Naive thymus-derived CD4-positive, alpha-beta T cell (primary cell): Measurements from ENCODE around the gene STAG2. TPM values are rescaled to one million over a fixed set of nuclear protein-coding genes. Genes with fewer than 3 reads are reported as not detected.
A peak's percentile ranks its signal among the peaks of the same experiment; 100 is the strongest.

Experiments used
- ATAC-seq: fragments of 150-1000 bp; cut with Tn5 transposase; 2 replicates; pipeline ENCODE4 v1.10.0; 2021; ENCODE audit warnings: mild to moderate bottlenecking, moderate library complexity
- CTCF ChIA-PET: fragments of 350-600 bp; sonication (Branson Sonifier 250); formaldehyde crosslinking; loops from one replicate; lab custom pipeline; 2021; ENCODE audit warnings: antibody characterized with exemption; lab: Charles Lee
- POLR2A ChIA-PET: fragments of 350-600 bp; sonication (Branson Sonifier 250); formaldehyde crosslinking; loops from one replicate; lab custom pipeline; 2021; ENCODE audit warnings: antibody characterized with exemption, inconsistent platforms; lab: Charles Lee
- DNase-seq, 9 donors: peaks; one replicate each; pipeline versions ENCODE4 v3.0.0 to v3.0.0-alpha.2; 2020 to 2022; ENCODE audit warnings: mixed read lengths in 1 of 9
- H3K27ac ChIP-seq: one replicate; pipeline ENCODE4 v1.7.0; 2013; ENCODE audit warnings: mild to moderate bottlenecking, low read depth, low read length, moderate library complexity
- H3K27me3 ChIP-seq, 2 donors: one replicate each; pipeline ENCODE4 v1.7.0; 2013; ENCODE audit warnings: low read length in 2 of 2, mild to moderate bottlenecking in 2 of 2, moderate library complexity in 2 of 2; ENCODE audit not compliant: control insufficient read depth in 2 of 2, insufficient read depth in 2 of 2
- H3K36me3 ChIP-seq, 3 experiments: 1 replicate in 2 of 3; 2 replicates in 1 of 3; pipeline ENCODE4 v1.7.0; 2013; ENCODE audit warnings: low read length in 3 of 3, mild to moderate bottlenecking in 3 of 3, moderate library complexity in 1 of 3; ENCODE audit not compliant: insufficient read depth in 3 of 3, control insufficient read depth in 2 of 3
- H3K4me1 ChIP-seq, 2 donors: one replicate each; pipeline ENCODE4 v1.7.0; 2013; ENCODE audit warnings: low read length in 2 of 2, mild to moderate bottlenecking in 2 of 2, moderate library complexity in 1 of 2; ENCODE audit not compliant: control insufficient read depth in 2 of 2, insufficient read depth in 2 of 2
- H3K4me3 ChIP-seq: 2 replicates; pipeline ENCODE4 v1.7.0; 2013; ENCODE audit warnings: mild to moderate bottlenecking, low read length
- H3K9me3 ChIP-seq, 3 experiments: 1 replicate in 2 of 3; 2 replicates in 1 of 3; pipeline ENCODE4 v1.7.0; 2013; ENCODE audit warnings: low read length in 3 of 3; ENCODE audit not compliant: control insufficient read depth in 2 of 3
- H3K27ac Mint-ChIP-seq, 9 donors: one replicate each; pipeline ENCODE4 v1.8.0; 2020 to 2022; ENCODE audit warnings: mixed read lengths in 9 of 9, mild to moderate bottlenecking in 8 of 9, moderate library complexity in 5 of 9, inconsistent platforms in 2 of 9
- H3K27me3 Mint-ChIP-seq, 5 donors: one replicate each; pipeline ENCODE4 v1.8.0; 2021 to 2022; ENCODE audit warnings: mixed read lengths in 5 of 5, mild to moderate bottlenecking in 1 of 5
- H3K36me3 Mint-ChIP-seq, 5 donors: one replicate each; pipeline ENCODE4 v1.8.0; 2020 to 2022; ENCODE audit warnings: mixed read lengths in 5 of 5, mild to moderate bottlenecking in 3 of 5, inconsistent platforms in 1 of 5
- H3K4me1 Mint-ChIP-seq, 7 donors: one replicate each; pipeline ENCODE4 v1.8.0; 2020 to 2022; ENCODE audit warnings: mixed read lengths in 7 of 7, mild to moderate bottlenecking in 3 of 7, inconsistent platforms in 1 of 7
- H3K4me3 Mint-ChIP-seq, 10 donors: one replicate each; pipeline ENCODE4 v1.8.0; 2020 to 2022; ENCODE audit warnings: mild to moderate bottlenecking in 10 of 10, mixed read lengths in 10 of 10, moderate library complexity in 6 of 10, inconsistent platforms in 2 of 10
- H3K9me3 Mint-ChIP-seq, 11 donors: one replicate each; pipeline ENCODE4 v1.8.0; 2020 to 2022; ENCODE audit warnings: mixed read lengths in 11 of 11, mild to moderate bottlenecking in 4 of 11, inconsistent platforms in 1 of 11, moderate library complexity in 1 of 11
- intact Hi-C, 2 donors: fragments of 100-400 bp; cut with micrococcal nuclease; formaldehyde crosslinking; loops; one replicate each; pipeline ENCODE4 v1.15.1; 2023
- polyA plus RNA-seq, 2 donors: library from polyadenylated mRNA; unstranded; fragments of 300-500 nt; fragmentation: Illumina TruSeq; gene quantifications; one replicate each; pipeline ENCODE4 v1.2.3, GENCODE V29; 2021
- total RNA-seq, 6 experiments: library from RNA in 5 of 6; stranded (reverse) in 5 of 6; gene quantifications; 1 replicate in 5 of 6; 2 replicates in 1 of 6; pipeline ENCODE4 v1.2.3 and lab custom pipeline; 2021 to 2026

Gene STAG2
- total and polyA plus RNA-seq, 7 experiments from 2014 or later, result 73.6 to 124 (median 84.6) TPM

DNA sequence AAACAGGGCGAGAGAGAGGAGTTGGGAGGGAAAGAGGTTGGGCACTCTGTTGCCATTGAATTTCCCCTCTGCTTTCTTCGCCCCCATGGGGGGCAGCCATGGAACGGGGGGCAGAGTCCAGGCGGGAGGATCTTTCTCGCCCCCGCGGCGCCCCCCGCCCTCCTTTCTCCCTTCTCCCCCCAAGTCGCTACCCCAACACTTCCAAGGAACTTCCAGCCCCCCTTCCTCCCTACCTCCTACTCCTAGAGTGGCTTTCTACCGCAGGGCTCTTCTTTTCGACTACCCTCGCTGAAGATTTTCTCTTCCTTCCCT is 594 bp upstream of the STAG2 start:
- Histone ChIP-seq H3K4me3 (peak overlapping the region; percentile 88), H3K9me3 (no peaks in the 10 kb centered on the region), H3K36me3 (peaks cover 0 to 18% (median 0%) of the 10 kb centered on the region in 3 experiments), H3K27me3 (no peaks in the 10 kb centered on the region), H3K27ac (peak overlapping the region; percentile 99), H3K4me1 (peaks cover 5 to 6% of the 10 kb centered on the region in 2 donors)
- H3K27ac Mint-ChIP-seq, result peak overlapping the region; percentile 97 to 100 (median 98)
- DNase-seq (no peak), ATAC-seq (no peak)
- CTCF ChIA-PET, result interaction anchor here (0.6 to 0.7 kb wide), 5 partner anchors 18 to 446 kb away, joined by 3 to 5 read pairs (median 3); no protein-coding TSS in a partner anchor
- intact Hi-C loops, result loop anchor here (1.0 to 5.0 kb wide), 17 partner anchors 15 to 1171 kb away; partner anchors contain the start of genes SH2D1A (in 2 of the 2), THOC2 (in 1 of the 2) and XIAP (in 1 of the 2)
- POLR2A ChIA-PET, result interaction anchor here (0.8 to 1.1 kb wide), 3 partner anchors 56 to 72 kb away, joined by 3 to 6 read pairs (median 4); no protein-coding TSS in a partner anchor
- H3K36me3 Mint-ChIP-seq, result peaks cover 3 to 21% (median 4%) of the 10 kb centered on the region in 5 donors
- peaks cover 6 to 35% (median 24%) of the 10 kb centered on the region in 7 donors for H3K4me1 Mint-ChIP-seq
- peaks cover 0 to 4% (median 0%) of the 10 kb centered on the region in 5 donors for H3K27me3 Mint-ChIP-seq
- H3K4me3 Mint-ChIP-seq, result peak overlapping the region; percentile 88 to 99 (median 97)
- peaks cover 0 to 25% (median 0%) of the 10 kb centered on the region in 11 donors for H3K9me3 Mint-ChIP-seq

DNA sequence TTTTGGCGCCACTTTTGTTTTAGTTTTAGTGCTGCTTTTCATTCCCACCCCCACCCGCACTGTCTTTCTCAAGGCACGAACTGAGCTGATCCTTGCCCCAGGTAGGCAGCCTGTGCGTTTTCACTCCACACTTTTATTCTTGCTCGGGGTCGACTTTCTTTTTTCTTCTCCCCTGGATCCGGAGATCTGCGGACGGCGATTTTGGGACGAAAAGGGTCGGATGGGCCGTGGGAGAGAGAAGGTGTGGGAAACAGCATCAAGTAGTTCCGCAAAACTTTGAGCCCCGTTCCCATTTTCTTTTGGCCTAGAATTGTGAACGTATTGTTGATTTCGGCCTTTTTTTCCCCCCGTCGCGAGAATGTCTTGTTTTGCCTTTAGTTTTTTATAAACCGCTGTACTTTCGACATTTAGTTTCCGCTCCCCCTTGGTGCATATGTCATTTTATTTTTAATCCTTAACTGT is 531 bp downstream of the STAG2 start:
- Histone ChIP-seq H3K9me3 (no peaks in the 10 kb centered on the region), H3K27me3 (no peaks in the 10 kb centered on the region), H3K4me3 (peak overlapping the region; percentile 88), H3K4me1 (peaks cover 5 to 6% of the 10 kb centered on the region in 2 donors), H3K36me3 (peaks cover 0 to 18% (median 0%) of the 10 kb centered on the region in 3 experiments), H3K27ac (peak overlapping the region; percentile 99)
- Mint-ChIP-seq H3K4me3 (peak overlapping the region; percentile 88 to 99 (median 97)), H3K36me3 (peaks cover 3 to 21% (median 4%) of the 10 kb centered on the region in 5 donors), H3K4me1 (peaks cover 14 to 46% (median 34%) of the 10 kb centered on the region in 7 donors), H3K27me3 (peaks cover 0 to 4% (median 0%) of the 10 kb centered on the region in 5 donors), H3K27ac (peak overlapping the region; percentile 97 to 100 (median 98)), H3K9me3 (peaks cover 0 to 25% (median 0%) of the 10 kb centered on the region in 11 donors)
- intact Hi-C loops, result loop anchor here (2.0 to 5.0 kb wide), 8 partner anchors 85 to 1170 kb away; partner anchors contain the start of gene SH2D1A (in 2 of the 2)
- ATAC-seq, result no peak
- ChIA-PET POLR2A (interaction anchor here (0.9 to 1.6 kb wide), 2 partner anchors 52 to 123 kb away, joined by 3 to 5 read pairs; no protein-coding TSS in a partner anchor), CTCF (interaction anchor here (0.6 kb wide), 1 partner anchor 13 kb away, joined by 3 read pairs; no protein-coding TSS in a partner anchor)
- peak in 5 of 9 donors; percentile 5 to 51 (median 22) for DNase-seq

DNA sequence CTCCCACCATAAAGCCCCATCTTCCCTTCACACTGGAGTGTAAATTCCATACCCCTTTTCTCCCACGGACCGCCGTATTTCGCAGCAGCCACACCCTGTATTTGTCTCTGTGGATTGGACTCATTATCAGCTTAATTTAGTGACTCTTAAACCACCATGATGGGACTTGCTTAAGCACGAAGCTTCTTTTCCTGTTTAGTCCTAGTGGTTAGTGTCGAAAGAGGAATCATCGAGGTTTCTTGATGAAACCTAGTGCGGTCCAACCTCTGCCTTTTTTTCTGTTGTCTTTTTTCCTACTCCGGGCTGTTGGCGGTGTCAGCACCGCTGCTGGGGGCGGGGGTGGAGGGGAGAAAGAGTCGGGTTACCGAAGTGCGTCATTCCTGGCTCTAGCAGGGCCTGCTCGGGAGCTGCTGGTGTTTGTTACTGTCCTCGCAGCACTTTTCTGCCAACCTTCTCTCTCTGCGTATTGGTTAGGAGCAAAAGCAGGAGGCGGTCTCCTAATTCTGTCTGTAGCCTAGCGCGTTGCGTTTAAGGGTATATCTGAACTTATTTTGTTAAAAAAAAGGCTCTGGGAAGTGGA is 1.4 kb downstream of the STAG2 start:
- ChIA-PET POLR2A (interaction anchor here (0.6 to 1.6 kb wide), 8 partner anchors 17 to 122 kb away, joined by 3 to 5 read pairs (median 4); partner anchors contain the start of gene XIAP), CTCF (no interaction called here)
- Histone ChIP-seq H3K36me3 (peaks cover 0 to 18% (median 0%) of the 10 kb centered on the region in 3 experiments), H3K27me3 (no peaks in the 10 kb centered on the region), H3K9me3 (no peaks in the 10 kb centered on the region), H3K4me3 (peak overlapping the region; percentile 88), H3K27ac (peak overlapping the region; percentile 99), H3K4me1 (peaks cover 5 to 6% of the 10 kb centered on the region in 2 donors)
- peak overlapping the region; percentile 88 to 99 (median 97) for H3K4me3 Mint-ChIP-seq
- ATAC-seq, result peak; percentile 77
- DNase-seq, result peak; percentile 52 to 92 (median 85)
- peaks cover 0 to 25% (median 0%) of the 10 kb centered on the region in 11 donors for H3K9me3 Mint-ChIP-seq
- H3K36me3 Mint-ChIP-seq, result peaks cover 3 to 21% (median 4%) of the 10 kb centered on the region in 5 donors
- H3K4me1 Mint-ChIP-seq, result peaks cover 14 to 54% (median 39%) of the 10 kb centered on the region in 7 donors
- H3K27me3 Mint-ChIP-seq, result peaks cover 0 to 4% (median 0%) of the 10 kb centered on the region in 5 donors
- intact Hi-C loops, result loop anchor here (2.0 to 5.0 kb wide), 8 partner anchors 86 to 1169 kb away; partner anchors contain the start of gene SH2D1A (in 2 of the 2)
- H3K27ac Mint-ChIP-seq, result peak overlapping the region; percentile 97 to 100 (median 98)

- H3K9me3 Mint-ChIP-seq, result peaks cover 0 to 25% (median 0%) of the 10 kb centered on the region in 11 donors
- no peaks in the 10 kb centered on the region for H3K27me3 ChIP-seq
- ChIA-PET POLR2A (no interaction called here), CTCF (no interaction called here)
- no peaks in the 10 kb centered on the region for H3K9me3 ChIP-seq
- H3K4me3 Mint-ChIP-seq, result peak overlapping the region; percentile 48 to 99 (median 97)
- peak overlapping the region; percentile 99 for H3K27ac ChIP-seq
- H3K4me3 ChIP-seq, result peak overlapping the region; percentile 88
- H3K36me3 Mint-ChIP-seq, result peaks cover 3 to 21% (median 4%) of the 10 kb centered on the region in 5 donors
- peaks cover 0 to 4% (median 0%) of the 10 kb centered on the region in 5 donors for H3K27me3 Mint-ChIP-seq
- no peak for DNase-seq
- peaks cover 6 to 10% of the 10 kb centered on the region in 2 donors for H3K4me1 ChIP-seq
- no peak for ATAC-seq
- H3K27ac Mint-ChIP-seq, result peak overlapping the region; percentile 33 to 100 (median 98)
- H3K4me1 Mint-ChIP-seq, result peaks cover 14 to 60% (median 52%) of the 10 kb centered on the region in 7 donors
- intact Hi-C loops, result loop anchor here (5.0 kb wide), 6 partner anchors 87 to 1168 kb away; partner anchors contain the start of gene SH2D1A (in 2 of the 2)
- peaks cover 0 to 18% (median 0%) of the 10 kb centered on the region in 3 experiments for H3K36me3 ChIP-seq
Measured at GRCh38 chrX:123964156-123964834, 2.8 kb downstream of the STAG2 start.

DNA sequence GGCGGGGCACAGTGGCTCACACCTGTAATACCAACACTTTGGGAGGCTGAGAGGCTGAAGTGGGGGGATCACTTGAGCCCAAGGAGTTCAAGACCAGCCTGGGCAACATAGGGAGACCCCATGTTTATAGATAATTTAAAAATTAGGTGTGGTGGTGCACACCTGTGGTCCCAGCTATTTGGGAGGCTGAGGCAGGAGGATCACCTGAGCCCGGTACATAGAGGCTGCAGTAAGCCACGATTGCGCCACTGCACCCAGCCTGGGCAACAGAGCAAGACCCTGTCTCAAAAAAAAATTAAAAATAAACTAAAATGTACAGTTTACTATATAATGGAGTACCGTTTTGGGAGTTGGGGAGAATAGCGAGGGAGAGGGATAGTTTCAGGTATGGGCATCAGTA is 4.2 kb downstream of the STAG2 start:
- ATAC-seq (no peak), DNase-seq (no peak)
- ChIA-PET CTCF (no interaction called here), POLR2A (no interaction called here)
- H3K9me3 Mint-ChIP-seq, result peaks cover 0 to 18% (median 0%) of the 10 kb centered on the region in 11 donors
- intact Hi-C loops, result no loop called here
- H3K27ac ChIP-seq, result no peak overlapping the region
- no peaks in the 10 kb centered on the region for H3K27me3 ChIP-seq
- H3K4me3 Mint-ChIP-seq, result peak overlapping the region in 7 of 10 donors; percentile 16 to 97 (median 51)
- peak overlapping the region in 4 of 9 donors; percentile 19 to 70 (median 44) for H3K27ac Mint-ChIP-seq
- H3K36me3 ChIP-seq, result peaks cover 0 to 13% (median 0%) of the 10 kb centered on the region in 3 experiments
- H3K36me3 Mint-ChIP-seq, result peaks cover 3 to 15% (median 4%) of the 10 kb centered on the region in 5 donors
- peaks cover 21 to 70% (median 64%) of the 10 kb centered on the region in 7 donors for H3K4me1 Mint-ChIP-seq
- H3K9me3 ChIP-seq, result no peaks in the 10 kb centered on the region
- peaks cover 6 to 10% of the 10 kb centered on the region in 2 donors for H3K4me1 ChIP-seq
- no peaks in the 10 kb centered on the region for H3K27me3 Mint-ChIP-seq
- H3K4me3 ChIP-seq, result no peak overlapping the region

DNA sequence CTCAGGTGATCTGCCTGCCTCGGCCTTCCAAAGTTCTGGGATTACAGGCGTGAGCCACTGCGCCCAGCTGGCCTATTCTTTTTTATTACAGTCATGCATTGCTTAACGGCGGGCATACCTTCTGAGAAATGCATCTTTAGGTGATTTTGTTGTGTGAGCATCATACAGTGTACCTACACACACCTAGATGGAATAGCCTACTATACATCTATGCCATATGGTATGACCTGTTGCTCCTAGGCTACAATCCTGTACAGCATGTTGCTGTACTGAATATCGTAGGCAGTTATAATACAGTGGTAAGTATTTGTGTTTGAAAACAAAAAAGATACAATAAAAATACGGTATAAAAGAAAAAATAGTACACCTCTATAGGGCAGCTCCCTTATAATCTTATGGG is 6.0 kb downstream of the STAG2 start:
- peak overlapping the region in 2 of 9 donors; percentile 67 to 76 for H3K27ac Mint-ChIP-seq
- no peak for ATAC-seq
- Histone ChIP-seq H3K4me1 (peaks cover 6 to 13% of the 10 kb centered on the region in 2 donors), H3K9me3 (no peaks in the 10 kb centered on the region), H3K36me3 (no peaks in the 10 kb centered on the region), H3K27ac (no peak overlapping the region), H3K27me3 (no peaks in the 10 kb centered on the region), H3K4me3 (no peak overlapping the region)
- DNase-seq, result no peak
- peak overlapping the region in 4 of 10 donors; percentile 19 to 88 (median 48) for H3K4me3 Mint-ChIP-seq
- POLR2A ChIA-PET, result interaction anchor here (0.6 kb wide), 1 partner anchor 732 kb away, joined by 3 read pairs; no protein-coding TSS in a partner anchor
- H3K36me3 Mint-ChIP-seq, result peaks cover 3 to 6% (median 5%) of the 10 kb centered on the region in 5 donors
- peaks cover 28 to 85% (median 74%) of the 10 kb centered on the region in 7 donors for H3K4me1 Mint-ChIP-seq
- peaks cover 0 to 6% (median 0%) of the 10 kb centered on the region in 11 donors for H3K9me3 Mint-ChIP-seq
- intact Hi-C loops, result no loop called here
- no peaks in the 10 kb centered on the region for H3K27me3 Mint-ChIP-seq
- CTCF ChIA-PET, result interaction anchor here (0.5 kb wide), 1 partner anchor 132 kb away, joined by 4 read pairs; no protein-coding TSS in a partner anchor
